Hepatocyte (in vitro differentiated cells): ENCODE measurements around the gene CELSR2. TPM values are rescaled to one million over a fixed set of nuclear protein-coding genes. Genes with fewer than 3 reads are reported as not detected.

ENCODE experiments used
- DNase-seq: peaks from one replicate; pipeline ENCODE4 v3.0.0-alpha.2; 2016; ENCODE audit warnings: low spot score
- H2AFZ ChIP-seq: fragments of 200-600 bp; sonication (generic); 2 replicates; pipeline ENCODE4 v1.6.0; 2016; ENCODE audit warnings: antibody characterized with exemption, mild to moderate bottlenecking
- H3K27ac ChIP-seq: fragments of 200-600 bp; sonication (generic); 2 replicates; pipeline ENCODE4 v1.5.1; 2016; ENCODE audit warnings: mild to moderate bottlenecking
- H3K27me3 ChIP-seq: fragments of 200-600 bp; sonication (generic); 2 replicates; pipeline ENCODE4 v1.6.1; 2016
- H3K36me3 ChIP-seq: fragments of 200-600 bp; sonication (generic); replicated peaks from 2 replicates; pipeline ENCODE4 v1.5.1; 2016; ENCODE audit warnings: low read depth; ENCODE audit not compliant: insufficient read depth
- H3K4me1 ChIP-seq: fragments of 200-600 bp; sonication (generic); 2 replicates; pipeline ENCODE4 v1.5.1; 2016; ENCODE audit warnings: mild to moderate bottlenecking, moderate library complexity; ENCODE audit not compliant: insufficient read depth
- H3K4me2 ChIP-seq: fragments of 200-600 bp; sonication (generic); 2 replicates; pipeline ENCODE4 v1.6.0; 2016
- H3K4me3 ChIP-seq: fragments of 200-600 bp; sonication (generic); 2 replicates; pipeline ENCODE4 v1.5.1; 2016; ENCODE audit warnings: mild to moderate bottlenecking
- H3K79me2 ChIP-seq: fragments of 200-600 bp; sonication (generic); 2 replicates; pipeline ENCODE4 v1.6.0; 2017; ENCODE audit warnings: mild to moderate bottlenecking
- H3K9me2 ChIP-seq: fragments of 200-600 bp; sonication (generic); replicated peaks from 2 replicates; pipeline ENCODE4 v1.6.0; 2017; ENCODE audit warnings: mild to moderate bottlenecking; ENCODE audit not compliant: insufficient read depth
- H3K9me3 ChIP-seq: fragments of 200-600 bp; sonication (generic); 2 replicates; pipeline ENCODE4 v1.5.1; 2016; ENCODE audit warnings: low read depth, mild to moderate bottlenecking
- H4K20me1 ChIP-seq: fragments of 200-600 bp; sonication (generic); 2 replicates; pipeline ENCODE4 v1.6.0; 2016; ENCODE audit warnings: mild to moderate bottlenecking; ENCODE audit not compliant: insufficient read depth, poor library complexity, severe bottlenecking
- CTCF ChIP-seq: fragments of 200-600 bp; sonication (generic); IDR thresholded peaks from 2 replicates; pipeline ENCODE4 v1.5.1; 2016; ENCODE audit warnings: antibody characterized with exemption, mild to moderate bottlenecking; ENCODE audit not compliant: poor library complexity
- EZH2 ChIP-seq: fragments of 200-600 bp; sonication (generic); IDR thresholded peaks from 2 replicates; pipeline ENCODE4 v1.6.1; 2016; ENCODE audit warnings: antibody characterized with exemption, mild to moderate bottlenecking, borderline replicate concordance
- EZH2phosphoT487 ChIP-seq: fragments of 200-600 bp; sonication (generic); IDR thresholded peaks from one replicate; pipeline ENCODE4 v1.6.1; 2018; ENCODE audit warnings: antibody characterized with exemption, mild to moderate bottlenecking, low read depth, moderate library complexity; ENCODE audit not compliant: unreplicated experiment, severe bottlenecking
- WGBS: methylation state at CpG from one replicate; pipeline ENCODE4 v1.1.6; 2016; ENCODE audit warnings: low lambda C conversion rate; ENCODE audit errors: missing lambda C conversion rate; 5-methylcytosine and 5-hydroxymethylcytosine counted together
- polyA plus RNA-seq: library from polyadenylated mRNA; unstranded; fragments of >200 nt; fragmentation: Nextera tagmentation; extraction: Ambion mirVana; gene quantifications from 2 replicates; pipeline ENCODE4 v1.2.1, GENCODE V29; 2016
- total RNA-seq: library from RNA; depleted of rRNA; stranded (reverse); fragments of >200 nt; gene quantifications from 2 replicates; pipeline ENCODE4 v1.2.3, GENCODE V29; 2014

The CELSR2 gene
- total and polyA plus RNA-seq, 2 experiments from 2014 or later = 3.3 to 3.7 TPM

- 48% methylated on average over 9 of the region's 9 CpGs for WGBS
- no peaks in the 10 kb centered on the region for H3K36me3 ChIP-seq
- H2AFZ ChIP-seq = no peak overlapping the region
- no peaks in the 10 kb centered on the region for H3K9me2 ChIP-seq
- no peaks in the 10 kb centered on the region for H4K20me1 ChIP-seq
- H3K4me3 ChIP-seq = no peak overlapping the region
- H3K4me1 ChIP-seq = peaks cover 34% of the 10 kb centered on the region
- no peak for DNase-seq
- H3K4me2 ChIP-seq = peak overlapping the region; percentile 74
- no peaks in the 10 kb centered on the region for H3K27me3 ChIP-seq
- H3K79me2 ChIP-seq = no peaks in the 10 kb centered on the region
- no peak for TF ChIP-seq EZH2
- TF ChIP-seq EZH2phosphoT487 = no peak
- no peak for TF ChIP-seq CTCF
- H3K27ac ChIP-seq = peak overlapping the region; percentile 94
- H3K9me3 ChIP-seq = no peaks in the 10 kb centered on the region
Measured at GRCh38 chr1:109275706-109276345, 26.5 kb downstream of the CELSR2 start.

- TF ChIP-seq EZH2phosphoT487 = no peak
- peak; percentile 70 for TF ChIP-seq CTCF
- Histone ChIP-seq H3K9me3 (no peaks in the 10 kb centered on the region), H3K4me2 (no peak overlapping the region), H3K27me3 (no peaks in the 10 kb centered on the region), H2AFZ (peak overlapping the region; percentile 10), H3K36me3 (no peaks in the 10 kb centered on the region), H3K27ac (peak overlapping the region; percentile 80), H3K4me1 (peaks cover 34% of the 10 kb centered on the region), H4K20me1 (no peaks in the 10 kb centered on the region), H3K79me2 (peaks cover 14% of the 10 kb centered on the region), H3K4me3 (no peak overlapping the region), H3K9me2 (no peaks in the 10 kb centered on the region)
- 65% methylated on average over 7 of the region's 7 CpGs for WGBS
- DNase-seq = peak; percentile 81
Measured at GRCh38 chr1:109277434-109278204, 28.3 kb downstream of the CELSR2 start.

- 97% methylated on average over 5 of the region's 5 CpGs for WGBS
- Histone ChIP-seq H3K27me3 (no peaks in the 10 kb centered on the region), H3K4me3 (no peak overlapping the region), H3K9me2 (no peaks in the 10 kb centered on the region), H3K4me2 (no peak overlapping the region), H3K79me2 (peaks cover 14% of the 10 kb centered on the region), H3K36me3 (no peaks in the 10 kb centered on the region), H3K27ac (no peak overlapping the region), H3K4me1 (peaks cover 21% of the 10 kb centered on the region), H2AFZ (no peak overlapping the region), H4K20me1 (no peaks in the 10 kb centered on the region), H3K9me3 (no peaks in the 10 kb centered on the region)
- TF ChIP-seq EZH2 (no peak), CTCF (no peak), EZH2phosphoT487 (no peak)
- DNase-seq = no peak
Measured at GRCh38 chr1:109279615-109280278, 30.4 kb downstream of the CELSR2 start.
